ENCODE measurements around the gene FARS2. TPM values are rescaled to one million over a fixed set of nuclear protein-coding genes. Genes with fewer than 3 reads are reported as not detected.
A peak's percentile ranks its signal among the peaks of the same experiment; 100 is the strongest.

FARS2 gene
- total and polyA plus RNA-seq, 2 of the 13 experiments (the other 11 are each of a cell fraction or from before 2014, with no cell fraction given), result 15.4 to 26.0 TPM

DNA sequence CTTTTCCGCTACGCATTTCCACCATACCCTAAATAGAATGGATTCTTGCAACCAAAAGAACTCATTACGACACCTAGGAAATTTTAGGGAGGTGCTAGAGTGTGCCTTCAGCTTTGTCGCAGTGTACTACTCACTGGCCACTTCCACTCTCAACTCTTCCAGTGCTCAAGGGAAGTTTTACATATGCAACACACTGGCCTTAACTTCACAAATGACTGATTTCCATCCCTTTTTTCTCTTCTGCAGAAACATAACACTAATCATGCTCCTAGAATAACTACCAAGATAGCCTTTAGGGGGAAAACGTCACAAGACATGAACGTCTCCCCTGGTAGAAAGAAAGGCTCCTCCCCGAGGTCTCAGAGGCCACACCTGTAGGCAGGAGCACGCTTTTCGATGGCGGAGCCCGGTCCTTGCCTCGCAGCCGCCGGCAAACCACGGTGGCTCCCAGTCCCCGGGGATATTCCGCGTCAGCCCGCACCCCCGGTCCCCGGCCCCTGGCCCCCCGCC, 1.1 kb upstream of the FARS2 start (continued):
- TF ChIP-seq HNF4G (IDR thresholded peaks at IDR 0.05; ENCODE audit: borderline replicate concordance, low read depth, low read length) (no peak), HNF4G (CRISPR knock-in tag; IDR thresholded peaks at IDR 0.05; ENCODE audit: borderline replicate concordance, low read depth) (peak; percentile 13; the same call in 1 of the 2 replicates), PAXIP1 (CRISPR knock-in tag; conservative IDR thresholded peaks at IDR 0.05) (0 out of 2 replicates have a peak, but pooled peaks have one; percentile 16), KAT8 (CRISPR knock-in tag; IDR thresholded peaks at IDR 0.05) (no peak), SAP130 (CRISPR knock-in tag; IDR thresholded peaks at IDR 0.05; ENCODE audit: low read depth) (peak; percentile 71), BHLHE40 (IDR thresholded peaks at IDR 0.05; ENCODE audit: low read length) (0 out of 2 replicates have a peak, but pooled peaks have one; percentile 24), HNRNPH1 (optimal IDR thresholded peaks at IDR 0.05; ENCODE audit: low read depth, low read length) (no peak), PRDM10 (CRISPR knock-in tag; IDR thresholded peaks at IDR 0.05; ENCODE audit: low read depth) (peak; percentile 69)

All from HepG2 (cell line).